Testis (tissue), 3 donors: ENCODE measurements around the gene PDGFB. TPM values are rescaled to one million over a fixed set of nuclear protein-coding genes. Genes with fewer than 3 reads are reported as not detected.

Source experiments
- DNase-seq: peaks from one replicate; pipeline ENCODE4 v3.0.0-alpha.2; 2019
- H3K27ac ChIP-seq, 2 donors: fragments of 200-600 bp; sonication (generic); one replicate each; pipeline ENCODE4 v1.5.1; 2019
- H3K27me3 ChIP-seq: fragments of 200-600 bp; sonication (generic); one replicate; pipeline ENCODE4 v1.5.1; 2019
- H3K36me3 ChIP-seq: fragments of 200-600 bp; sonication (generic); one replicate; pipeline ENCODE4 v1.5.1; 2017; ENCODE audit warnings: low read depth; ENCODE audit errors: missing control alignments
- H3K4me1 ChIP-seq: fragments of 200-600 bp; sonication (generic); one replicate; pipeline ENCODE4 v1.5.1; 2019
- H3K4me3 ChIP-seq, 2 donors: fragments of 200-600 bp; sonication (generic); one replicate each; pipeline ENCODE4 v1.5.1; 2017 to 2019
- H3K9me3 ChIP-seq: fragments of 200-600 bp; sonication (generic); one replicate; pipeline ENCODE4 v1.5.1; 2017
- POLR2A ChIP-seq: fragments of 450-650 bp; IDR thresholded peaks from one replicate; pipeline ENCODE4 v1.6.1; 2017; ENCODE audit warnings: antibody characterized with exemption, mild to moderate bottlenecking, moderate library complexity
- WGBS, 2 donors: methylation state at CpG; one replicate each; pipeline ENCODE4 v1.1.5; 2018; 5-methylcytosine and 5-hydroxymethylcytosine counted together
- intact Hi-C: fragments of 100-400 bp; cut with DNase I; formaldehyde crosslinking; loops from one replicate; pipeline ENCODE4 v1.15.1; 2023; ENCODE audit warnings: low total_unique reads
- polyA plus RNA-seq: library from polyadenylated mRNA; stranded (reverse); fragments of 350-450 nt; fragmentation: Illumina TruSeq; extraction: RNeasy Lipid Tissue Mini Kit (QIAGEN cat#74804); gene quantifications from one replicate; pipeline ENCODE4 v1.2.3, GENCODE V29; 2014; ENCODE audit warnings: low read depth, low replicate concordance; ENCODE audit not compliant: insufficient read depth
- total RNA-seq, 2 donors: library from RNA; depleted of rRNA; stranded (reverse); fragments of >200 nt; gene quantifications; one replicate each; pipeline ENCODE4 v1.2.3, GENCODE V29; 2016
- TF ChIP-seq, protein P1 (sequence below), 3 experiments: fragments of 450-650 bp in 2 of 3; fragments of 200-600 bp in 1 of 3; sonication (generic) in 1 of 3; IDR thresholded peaks; one replicate each; pipeline ENCODE4 v1.5.1; 2016 to 2019; ENCODE audit warnings: antibody characterized with exemption in 3 of 3, mild to moderate bottlenecking in 2 of 3, moderate library complexity in 1 of 3

The PDGFB gene
- total and polyA plus RNA-seq, 3 donors from 2014 or later, result 7.7 to 13.3 (median 9.8) TPM

DNA sequence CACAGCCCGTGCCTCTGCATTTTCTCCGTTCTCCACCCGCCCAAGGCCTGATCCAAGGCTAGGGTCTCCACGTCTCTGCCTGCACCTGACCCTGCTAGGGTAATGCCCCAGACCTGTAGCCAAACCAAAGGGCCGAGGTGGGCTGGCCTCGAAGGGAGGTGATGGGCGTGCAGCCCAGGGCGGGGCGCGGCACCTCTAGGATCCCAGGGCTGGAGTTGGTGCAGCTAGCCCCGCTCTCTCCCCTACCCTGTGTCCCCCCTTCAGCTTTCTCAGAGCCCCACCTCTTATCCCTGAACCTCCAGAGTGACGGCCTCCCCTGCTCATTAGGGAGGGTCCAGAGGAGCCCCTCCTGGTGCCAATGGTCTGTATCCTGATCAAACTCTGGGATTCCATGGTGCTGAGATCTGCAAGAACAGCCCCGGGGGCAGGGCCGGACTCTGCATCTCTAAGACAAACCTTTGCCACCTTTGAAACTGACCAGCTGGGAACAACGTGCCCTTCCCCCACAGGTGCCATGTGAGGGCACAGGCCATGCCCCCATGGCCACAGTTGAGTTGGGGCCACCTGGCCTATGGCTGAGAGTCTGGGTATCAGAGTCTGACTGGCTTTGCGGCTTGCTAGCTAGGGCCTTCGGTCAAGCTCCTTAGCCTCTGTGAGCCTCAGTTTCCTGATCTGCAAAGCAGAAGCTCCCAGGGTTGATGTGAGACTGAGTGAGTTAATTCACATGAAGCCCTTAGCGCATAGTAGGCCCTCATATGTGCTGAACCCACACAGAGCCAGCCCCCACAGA is 69.2 kb downstream of the PDGFB start:
- intact Hi-C loops, result loop anchor here (10.0 kb wide), 1 partner anchor 349 kb away; the partner anchor contains the start of gene ATF4
- TF ChIP-seq, protein P1, sequence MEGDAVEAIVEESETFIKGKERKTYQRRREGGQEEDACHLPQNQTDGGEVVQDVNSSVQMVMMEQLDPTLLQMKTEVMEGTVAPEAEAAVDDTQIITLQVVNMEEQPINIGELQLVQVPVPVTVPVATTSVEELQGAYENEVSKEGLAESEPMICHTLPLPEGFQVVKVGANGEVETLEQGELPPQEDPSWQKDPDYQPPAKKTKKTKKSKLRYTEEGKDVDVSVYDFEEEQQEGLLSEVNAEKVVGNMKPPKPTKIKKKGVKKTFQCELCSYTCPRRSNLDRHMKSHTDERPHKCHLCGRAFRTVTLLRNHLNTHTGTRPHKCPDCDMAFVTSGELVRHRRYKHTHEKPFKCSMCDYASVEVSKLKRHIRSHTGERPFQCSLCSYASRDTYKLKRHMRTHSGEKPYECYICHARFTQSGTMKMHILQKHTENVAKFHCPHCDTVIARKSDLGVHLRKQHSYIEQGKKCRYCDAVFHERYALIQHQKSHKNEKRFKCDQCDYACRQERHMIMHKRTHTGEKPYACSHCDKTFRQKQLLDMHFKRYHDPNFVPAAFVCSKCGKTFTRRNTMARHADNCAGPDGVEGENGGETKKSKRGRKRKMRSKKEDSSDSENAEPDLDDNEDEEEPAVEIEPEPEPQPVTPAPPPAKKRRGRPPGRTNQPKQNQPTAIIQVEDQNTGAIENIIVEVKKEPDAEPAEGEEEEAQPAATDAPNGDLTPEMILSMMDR (IDR thresholded peaks at IDR 0.05), result no peak
- TF ChIP-seq POLR2A, result no peak
- no peaks in the 10 kb centered on the region for H3K9me3 ChIP-seq
- H3K27me3 ChIP-seq, result no peaks in the 10 kb centered on the region
- H3K4me3 ChIP-seq, result no peak overlapping the region
- no peaks in the 10 kb centered on the region for H3K36me3 ChIP-seq
- peak overlapping the region; percentile 50 to 71 for H3K27ac ChIP-seq
- 77% methylated on average over 10 to 15 of the region's 18 CpGs for WGBS, 2 donors
- H3K4me1 ChIP-seq, result peaks cover 51% of the 10 kb centered on the region
- no peak for DNase-seq

DNA sequence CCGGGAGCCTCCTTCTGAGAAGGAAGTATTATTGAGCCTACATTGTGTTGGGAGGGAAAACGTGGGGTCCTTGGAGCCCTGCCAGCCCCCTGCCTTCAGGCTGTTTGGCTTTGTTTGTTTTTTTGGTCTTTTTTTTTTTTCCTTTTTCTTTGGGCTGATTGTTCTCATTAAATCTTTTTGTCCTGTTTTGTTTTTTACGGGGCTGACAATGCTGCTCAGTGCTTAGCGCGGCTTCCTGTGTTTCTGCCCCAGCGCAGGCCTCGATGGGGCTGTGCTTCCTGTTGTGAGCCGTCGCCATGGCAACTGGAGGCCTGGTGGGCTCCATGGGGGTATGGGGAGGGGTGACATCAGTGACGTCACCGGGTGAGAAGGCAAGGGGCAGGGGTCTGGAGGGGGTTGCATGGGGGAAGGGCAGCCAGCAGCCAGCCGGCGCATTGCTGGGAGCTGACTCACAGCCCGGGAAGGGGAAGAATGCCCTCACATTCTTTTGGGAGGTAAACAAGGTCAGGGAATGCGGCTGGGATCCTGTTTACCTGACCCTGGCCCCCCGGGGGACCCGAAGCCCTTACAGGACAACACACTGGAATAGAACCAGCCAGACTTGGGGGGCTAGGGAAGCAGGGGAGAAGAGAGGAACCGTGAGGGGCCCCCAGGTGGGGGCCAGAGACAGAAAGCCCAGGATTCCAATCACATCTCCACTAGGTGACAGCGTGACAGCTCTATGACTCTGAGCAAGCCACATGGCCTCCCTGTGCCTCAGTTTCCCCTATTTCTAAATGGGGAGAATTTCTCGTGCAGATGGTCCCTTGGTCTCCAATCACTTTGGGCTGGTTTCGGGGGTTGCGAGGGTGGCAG is 70.1 kb downstream of the PDGFB start:
- WGBS, 2 donors, result 31 to 37% methylated on average over 22 of the region's 22 CpGs
- Histone ChIP-seq H3K9me3 (no peaks in the 10 kb centered on the region), H3K4me1 (peaks cover 48% of the 10 kb centered on the region), H3K4me3 (no peak overlapping the region), H3K27ac (peak overlapping the region; percentile 50 to 71), H3K36me3 (no peaks in the 10 kb centered on the region), H3K27me3 (no peaks in the 10 kb centered on the region)
- intact Hi-C loops, result loop anchor here (5.0 to 10.0 kb wide), 2 partner anchors 138 to 350 kb away; partner anchors contain the start of gene ATF4
- peak; percentile 75 for DNase-seq
- TF ChIP-seq, protein P1 (IDR thresholded peaks at IDR 0.05), result no peak
- no peak for TF ChIP-seq POLR2A

GRCh38 chr22:39173787-39174497 is 70.8 kb downstream of the PDGFB start:
- H3K36me3 ChIP-seq, result no peaks in the 10 kb centered on the region
- no peak overlapping the region for H3K4me3 ChIP-seq
- no peaks in the 10 kb centered on the region for H3K27me3 ChIP-seq
- peaks cover 40% of the 10 kb centered on the region for H3K4me1 ChIP-seq
- intact Hi-C loops, result loop anchor here (5.0 to 10.0 kb wide), 2 partner anchors 138 to 351 kb away; partner anchors contain the start of gene ATF4
- DNase-seq, result no peak
- 73 to 76% methylated on average over 11 of the region's 11 CpGs for WGBS, 2 donors
- no peaks in the 10 kb centered on the region for H3K9me3 ChIP-seq
- H3K27ac ChIP-seq, result peak overlapping the region in 1 of 2 donors; percentile 71
- no peak for TF ChIP-seq POLR2A
- TF ChIP-seq, protein P1 (IDR thresholded peaks at IDR 0.05), result no peak

Other genes starting within 250 kb of the PDGFB start
- 10 to 100 TPM; 58.4 to 61.3 TPM for gene APOBEC3C, start 230.7 kb downstream of the PDGFB start, total RNA-seq
- gene APOBEC3C, start 230.7 kb downstream of the PDGFB start, polyA plus RNA-seq, result 76.6 TPM
- 1 to 10 TPM; 6.2 to 6.4 TPM for gene APOBEC3D, start 223.9 kb downstream of the PDGFB start, total RNA-seq
- 3.7 TPM for gene APOBEC3D, start 223.9 kb downstream of the PDGFB start, polyA plus RNA-seq
- gene APOBEC3F, start 204.1 kb downstream of the PDGFB start, total RNA-seq, result 10 to 100 TPM; 26.8 to 30.5 TPM
- 19.0 TPM for gene APOBEC3F, start 204.1 kb downstream of the PDGFB start, polyA plus RNA-seq
- gene APOBEC3G, start 167.7 kb downstream of the PDGFB start, total RNA-seq, result 10 to 100 TPM; 68.3 to 73.8 TPM
- gene APOBEC3G, start 167.7 kb downstream of the PDGFB start, polyA plus RNA-seq, result 56.4 TPM
- gene APOBEC3H, start 147.7 kb downstream of the PDGFB start, total RNA-seq, result 1 to 10 TPM; 3.5 to 5.2 TPM
- 3.6 TPM for gene APOBEC3H, start 147.7 kb downstream of the PDGFB start, polyA plus RNA-seq
- 10 to 100 TPM; 51.3 to 62.8 TPM for gene CBX7, start 92.3 kb downstream of the PDGFB start, total RNA-seq
- 25.7 TPM for gene CBX7, start 92.3 kb downstream of the PDGFB start, polyA plus RNA-seq
- 1,000 to 10,000 TPM; 1,087 to 2,075 TPM for gene RPL3, start 74.6 kb upstream of the PDGFB start, total RNA-seq
- 2,042 TPM for gene RPL3, start 74.6 kb upstream of the PDGFB start, polyA plus RNA-seq
- gene SYNGR1, start 105.0 kb upstream of the PDGFB start, total RNA-seq, result 10 to 100 TPM; 20.4 to 32.5 TPM
- 46.8 TPM for gene SYNGR1, start 105.0 kb upstream of the PDGFB start, polyA plus RNA-seq
- 10 to 100 TPM; 29.8 to 35.7 TPM for gene TAB1, start 154.8 kb upstream of the PDGFB start, total RNA-seq
- gene TAB1, start 154.8 kb upstream of the PDGFB start, polyA plus RNA-seq, result 21.9 TPM
- 1 to 10 TPM; 4.6 to 6.4 TPM for gene MGAT3, start 212.0 kb upstream of the PDGFB start, total RNA-seq
- gene MGAT3, start 212.0 kb upstream of the PDGFB start, polyA plus RNA-seq, result 9.7 TPM